CD4-positive, alpha-beta T cell (primary cell): Measurements from ENCODE around the gene MED9. TPM values are rescaled to one million over a fixed set of nuclear protein-coding genes. Genes with fewer than 3 reads are reported as not detected.

Experiments used
- ATAC-seq: fragments of 200-7000 bp; cut with Tn5 transposase; one replicate; pipeline ENCODE4 v1.10.0; 2022; ENCODE audit warnings: mild to moderate bottlenecking; ENCODE audit not compliant: poor library complexity
- CTCF ChIA-PET: fragments of 350-600 bp; sonication (Branson Sonifier 250); formaldehyde crosslinking; loops from one replicate; lab custom pipeline; 2021; ENCODE audit warnings: antibody characterized with exemption, inconsistent platforms; lab: Charles Lee
- POLR2A ChIA-PET: fragments of 350-600 bp; sonication (Branson Sonifier 250); formaldehyde crosslinking; loops from one replicate; lab custom pipeline; 2021; ENCODE audit warnings: antibody characterized with exemption, inconsistent platforms; lab: Charles Lee
- DNase-seq, 14 experiments: peaks; one replicate each; pipeline ENCODE4 v3.0.0-alpha.2; 2013 to 2020; ENCODE audit warnings: mixed read lengths in 2 of 14
- H3K27ac ChIP-seq, 2 donors: one replicate each; pipeline versions ENCODE4 v1.5.1 to v1.7.0; 2013; ENCODE audit warnings: low read length in 2 of 2, low read depth in 1 of 2, mild to moderate bottlenecking in 1 of 2
- H3K27me3 ChIP-seq, 2 experiments: 1 replicate in 1 of 2; 2 replicates in 1 of 2; pipeline versions ENCODE4 v1.6.1 to v1.7.0; 2013; ENCODE audit warnings: low read length in 2 of 2, control low read depth in 1 of 2, mild to moderate bottlenecking in 1 of 2, moderate library complexity in 1 of 2; ENCODE audit not compliant: insufficient read depth in 2 of 2, control insufficient read depth in 1 of 2
- H3K36me3 ChIP-seq: one replicate; pipeline ENCODE4 v1.6.1; 2013; ENCODE audit warnings: low read length, control low read depth; ENCODE audit not compliant: insufficient read depth
- H3K4me1 ChIP-seq: one replicate; pipeline ENCODE4 v1.6.1; 2013; ENCODE audit warnings: low read length, control low read depth; ENCODE audit not compliant: insufficient read depth
- H3K4me3 ChIP-seq: one replicate; pipeline ENCODE4 v1.5.1; 2013; ENCODE audit warnings: mild to moderate bottlenecking, low read length, moderate library complexity
- H3K9me3 ChIP-seq, 2 experiments: 1 replicate in 1 of 2; 2 replicates in 1 of 2; pipeline versions ENCODE4 v1.6.1 to v1.7.0; 2013; ENCODE audit warnings: low read length in 2 of 2, mild to moderate bottlenecking in 2 of 2, control low read depth in 1 of 2, moderate library complexity in 1 of 2; ENCODE audit not compliant: control insufficient read depth in 1 of 2, insufficient read depth in 1 of 2
- H3K27ac Mint-ChIP-seq: one replicate; pipeline ENCODE4 v1.8.0; 2020; ENCODE audit warnings: mixed read lengths
- H3K27me3 Mint-ChIP-seq: one replicate; pipeline ENCODE4 v1.8.0; 2021; ENCODE audit warnings: mixed read lengths
- H3K36me3 Mint-ChIP-seq: one replicate; pipeline ENCODE4 v1.8.0; 2021; ENCODE audit warnings: low read depth, mixed read lengths
- H3K4me1 Mint-ChIP-seq: one replicate; pipeline ENCODE4 v1.8.0; 2021; ENCODE audit warnings: low read depth, mixed read lengths
- H3K4me3 Mint-ChIP-seq: one replicate; pipeline ENCODE4 v1.8.0; 2020; ENCODE audit warnings: mild to moderate bottlenecking, mixed read lengths
- H3K9me3 Mint-ChIP-seq: one replicate; pipeline ENCODE4 v1.8.0; 2020; ENCODE audit warnings: mixed read lengths
- CTCF ChIP-seq: fragments of 200-600 bp; IDR thresholded peaks from one replicate; pipeline ENCODE4 v1.8.0; 2022; ENCODE audit warnings: antibody characterized with exemption, mild to moderate bottlenecking
- intact Hi-C, 2 experiments: fragments of 100-400 bp; cut with DNase I in 1 of 2; cut with micrococcal nuclease in 1 of 2; formaldehyde crosslinking; loops; one replicate each; pipeline versions ENCODE4 v1.15.1 to v1.9.0; 2023 to 2025; cut with DNase I, micrococcal nuclease
- total RNA-seq, 174 experiments: library from RNA in 2 of 174; stranded (reverse) in 2 of 174; gene quantifications; one replicate each; pipeline ENCODE4 v1.2.3 and lab custom pipeline; 2021 to 2026

The MED9 gene
- total RNA-seq, 2 experiments from 2014 or later = 27.0 to 27.9 TPM

GRCh38 chr17:17504341-17505140, 27.7 kb downstream of the MED9 start:
- H3K27ac Mint-ChIP-seq = no peak overlapping the region
- TF ChIP-seq CTCF = no peak
- CTCF ChIA-PET = no interaction called here

GRCh38 chr17:17505151-17505550, 28.4 kb downstream of the MED9 start:
- H3K27ac ChIP-seq = no peak overlapping the region
- Mint-ChIP-seq H3K4me3 (no peak overlapping the region), H3K27me3 (peaks cover 6% of the 10 kb centered on the region), H3K36me3 (no peaks in the 10 kb centered on the region), H3K4me1 (no peaks in the 10 kb centered on the region), H3K27ac (no peak overlapping the region), H3K9me3 (no peaks in the 10 kb centered on the region)
- intact Hi-C loops = no loop called here
- no peaks in the 10 kb centered on the region for H3K4me1 ChIP-seq
- CTCF ChIA-PET = no interaction called here
- H3K36me3 ChIP-seq = no peaks in the 10 kb centered on the region
- POLR2A ChIA-PET = no interaction called here
- peaks cover 0 to 3% of the 10 kb centered on the region in 2 experiments for H3K27me3 ChIP-seq
- H3K9me3 ChIP-seq = no peaks in the 10 kb centered on the region
- ATAC-seq = no peak
- no peak for TF ChIP-seq CTCF
- H3K4me3 ChIP-seq = no peak overlapping the region
- no peak for DNase-seq

More at GRCh38 chr17:17504341-17505140, 27.7 kb downstream of the MED9 start:
- H3K27me3 Mint-ChIP-seq = peaks cover 6% of the 10 kb centered on the region
- POLR2A ChIA-PET = no interaction called here
- no peaks in the 10 kb centered on the region for H3K9me3 Mint-ChIP-seq
- no peaks in the 10 kb centered on the region for H3K4me1 ChIP-seq
- H3K9me3 ChIP-seq = no peaks in the 10 kb centered on the region
- no peaks in the 10 kb centered on the region for H3K36me3 ChIP-seq
- intact Hi-C loops = loop anchor here in 1 of 2 experiments (5.0 kb wide), 1 partner anchor 63 kb away; no protein-coding TSS in a partner anchor
- no peak for DNase-seq
- H3K4me3 ChIP-seq = no peak overlapping the region
- H3K4me3 Mint-ChIP-seq = no peak overlapping the region
- no peak for ATAC-seq
- H3K36me3 Mint-ChIP-seq = no peaks in the 10 kb centered on the region
- no peak overlapping the region for H3K27ac ChIP-seq
- peaks cover 0 to 3% of the 10 kb centered on the region in 2 experiments for H3K27me3 ChIP-seq
- H3K4me1 Mint-ChIP-seq = no peaks in the 10 kb centered on the region

DNA sequence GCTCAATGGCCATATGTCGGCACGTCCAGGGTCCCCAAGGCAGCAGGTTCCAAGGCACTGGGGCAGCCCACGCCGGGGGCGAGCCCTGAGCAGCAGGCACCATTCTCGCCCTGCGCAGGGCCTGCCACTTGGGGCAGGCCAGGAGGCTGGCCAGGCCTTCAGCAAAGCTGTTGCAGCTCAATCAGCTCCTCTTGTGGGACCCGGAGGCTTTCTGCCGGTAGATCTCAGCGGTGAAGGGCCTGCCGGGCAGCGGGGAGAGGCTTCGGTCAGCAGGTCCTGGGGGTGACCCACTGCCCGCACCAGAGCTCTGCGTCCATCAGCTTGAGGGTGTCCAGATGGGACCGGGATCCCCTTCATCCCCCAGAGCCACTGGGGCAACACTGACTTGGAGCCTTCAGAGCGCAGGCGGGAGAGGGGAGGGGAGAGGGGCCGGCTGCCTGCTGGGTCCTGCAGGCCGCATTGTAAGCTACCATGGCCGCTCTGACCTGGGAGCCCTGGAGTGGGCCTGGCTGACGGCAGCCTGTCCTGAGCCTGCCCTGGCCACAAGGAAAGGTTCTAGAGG, 28.9 kb downstream of the MED9 start:
- Mint-ChIP-seq H3K27me3 (peaks cover 6% of the 10 kb centered on the region), H3K4me3 (no peak overlapping the region), H3K4me1 (no peaks in the 10 kb centered on the region), H3K9me3 (no peaks in the 10 kb centered on the region), H3K27ac (no peak overlapping the region), H3K36me3 (no peaks in the 10 kb centered on the region)
- ChIA-PET POLR2A (no interaction called here), CTCF (interaction anchor here (1.7 kb wide), 1 partner anchor 9 kb away, joined by 6 read pairs; the partner anchor contains the start of gene RASD1)
- no peak for DNase-seq
- no peaks in the 10 kb centered on the region for H3K9me3 ChIP-seq
- ATAC-seq = no peak
- H3K4me1 ChIP-seq = peaks cover 3% of the 10 kb centered on the region
- TF ChIP-seq CTCF = no peak
- peaks cover 0 to 3% of the 10 kb centered on the region in 2 experiments for H3K27me3 ChIP-seq
- intact Hi-C loops = no loop called here
- no peak overlapping the region for H3K4me3 ChIP-seq
- H3K36me3 ChIP-seq = no peaks in the 10 kb centered on the region
- no peak overlapping the region for H3K27ac ChIP-seq
